Gastrocnemius medialis (tissue), 4 donors: ENCODE results near the gene DLX4. TPM values are rescaled to one million over a fixed set of nuclear protein-coding genes. Genes with fewer than 3 reads are reported as not detected.

Experiments used
- ATAC-seq, 2 donors: fragments of 150-250 bp; one replicate each; pipeline ENCODE4 v1.9.1; 2016
- DNase-seq, 2 donors: peaks; one replicate each; pipeline ENCODE4 v3.0.0-alpha.2; 2019
- H3K27ac ChIP-seq, 4 donors: fragments of 200-600 bp; sonication (generic); 1 replicate in 1 of 4; 2 replicates in 3 of 4; pipeline ENCODE4 v1.5.1; 2016 to 2018; ENCODE audit warnings: mild to moderate bottlenecking in 2 of 4, moderate library complexity in 1 of 4
- H3K27me3 ChIP-seq, 3 donors: fragments of 200-600 bp; sonication (generic) in 2 of 3; 1 replicate in 1 of 3; 2 replicates in 2 of 3; pipeline versions ENCODE4 v1.5.1 to v1.6.0; 2016 to 2019; ENCODE audit warnings: mild to moderate bottlenecking in 1 of 3, moderate library complexity in 1 of 3
- H3K36me3 ChIP-seq, 2 donors: fragments of 200-600 bp; sonication (generic) in 1 of 2; one replicate each; pipeline ENCODE4 v1.5.1; 2017 to 2018
- H3K4me1 ChIP-seq, 2 donors: fragments of 200-600 bp; sonication (generic) in 1 of 2; one replicate each; pipeline ENCODE4 v1.5.1; 2016 to 2017; ENCODE audit warnings: mild to moderate bottlenecking in 2 of 2
- H3K4me3 ChIP-seq, 4 donors: fragments of 200-600 bp; sonication (generic) in 3 of 4; 1 replicate in 1 of 4; 2 replicates in 3 of 4; pipeline ENCODE4 v1.5.1; 2016 to 2019; ENCODE audit warnings: mild to moderate bottlenecking in 2 of 4
- H3K9me3 ChIP-seq, 3 donors: fragments of 200-600 bp; sonication (generic) in 2 of 3; 1 replicate in 1 of 3; 2 replicates in 2 of 3; pipeline ENCODE4 v1.5.1; 2016 to 2019
- POLR2A ChIP-seq, 2 donors: fragments of 450-650 bp; IDR thresholded peaks; one replicate each; pipeline ENCODE4 v1.6.1; 2017; ENCODE audit warnings: antibody characterized with exemption in 2 of 2, mild to moderate bottlenecking in 2 of 2, moderate library complexity in 2 of 2
- in situ Hi-C, 4 donors: fragments of 200-750 bp; cut with MboI; loops; one replicate each; pipeline versions ENCODE4 v1.15.0 to v1.8.0; 2017; ENCODE audit warnings: low sequenced_read_pairs in 4 of 4
- intact Hi-C: fragments of 100-400 bp; cut with DNase I; formaldehyde crosslinking; loops from one replicate; pipeline ENCODE4 v1.15.1; 2023; ENCODE audit warnings: low total_unique reads
- total RNA-seq, 4 donors: library from RNA; depleted of rRNA; stranded (reverse); fragments of >200 nt; gene quantifications; one replicate each; pipeline versions ENCODE4 v1.1.0 to v1.2.3, GENCODE V29; 2016
- TF ChIP-seq, protein P1 (sequence below), 5 experiments: fragments of 450-650 bp in 3 of 5; fragments of 200-600 bp in 2 of 5; sonication (generic) in 2 of 5; IDR thresholded peaks in 4 of 5; conservative IDR thresholded peaks in 1 of 5; 1 replicate in 4 of 5; 2 replicates in 1 of 5; pipeline ENCODE4 v1.5.1; 2016 to 2019; ENCODE audit warnings: antibody characterized with exemption in 5 of 5, mild to moderate bottlenecking in 3 of 5, moderate library complexity in 3 of 5

DLX4 gene, protein sequence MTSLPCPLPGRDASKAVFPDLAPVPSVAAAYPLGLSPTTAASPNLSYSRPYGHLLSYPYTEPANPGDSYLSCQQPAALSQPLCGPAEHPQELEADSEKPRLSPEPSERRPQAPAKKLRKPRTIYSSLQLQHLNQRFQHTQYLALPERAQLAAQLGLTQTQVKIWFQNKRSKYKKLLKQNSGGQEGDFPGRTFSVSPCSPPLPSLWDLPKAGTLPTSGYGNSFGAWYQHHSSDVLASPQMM
- not detected for total RNA-seq

DNA sequence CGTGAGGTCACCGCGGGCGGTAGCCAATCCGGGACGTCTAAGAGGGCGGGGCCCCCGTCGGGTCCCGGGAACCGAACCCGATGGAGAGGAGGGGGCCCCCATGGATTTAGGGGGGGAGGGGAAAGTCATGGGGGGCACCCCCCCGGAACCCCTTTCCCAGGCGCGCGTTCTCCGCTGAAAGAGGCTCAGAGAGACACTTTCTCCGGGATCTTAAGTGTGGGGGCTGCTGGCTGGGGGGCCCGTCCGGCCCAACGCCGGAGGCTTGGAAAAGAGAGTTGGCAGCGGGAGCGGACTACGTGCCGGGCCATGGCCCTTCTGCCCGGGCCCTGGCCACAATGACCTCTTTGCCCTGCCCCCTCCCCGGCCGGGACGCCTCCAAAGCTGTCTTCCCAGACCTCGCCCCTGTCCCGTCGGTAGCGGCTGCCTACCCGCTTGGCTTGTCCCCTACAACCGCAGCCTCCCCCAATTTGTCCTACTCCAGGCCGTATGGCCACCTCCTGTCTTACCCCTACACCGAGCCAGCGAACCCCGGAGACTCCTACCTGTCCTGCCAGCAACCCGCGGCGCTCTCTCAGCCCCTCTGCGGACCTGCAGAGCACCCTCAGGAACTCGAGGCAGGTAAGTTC, at the start of gene DLX4:
TSS of gene DLX4 (plus strand) at position 57 of the 626 bp plus-strand sequence. CDS start at position 336, 279 bp downstream.
- Histone ChIP-seq H3K4me1 (peaks cover 0 to 29% of the 10 kb centered on the region in 2 donors), H3K27ac (no peak within 1 kb of the TSS), H3K27me3 (peaks cover 98 to 99% (median 98%) of the 10 kb centered on the region in 3 donors), H3K9me3 (no peaks in the 10 kb centered on the region), H3K4me3 (peak within 1 kb of the TSS; percentile 24 to 70 (median 40)), H3K36me3 (no peaks in the 10 kb centered on the region)
- in situ Hi-C loops (no loop called here), intact Hi-C loops (no loop called here)
- DNase-seq (no peak), ATAC-seq (no peak)
- no peak for TF ChIP-seq POLR2A (IDR thresholded peaks at IDR 0.05)
- TF ChIP-seq, protein P1, sequence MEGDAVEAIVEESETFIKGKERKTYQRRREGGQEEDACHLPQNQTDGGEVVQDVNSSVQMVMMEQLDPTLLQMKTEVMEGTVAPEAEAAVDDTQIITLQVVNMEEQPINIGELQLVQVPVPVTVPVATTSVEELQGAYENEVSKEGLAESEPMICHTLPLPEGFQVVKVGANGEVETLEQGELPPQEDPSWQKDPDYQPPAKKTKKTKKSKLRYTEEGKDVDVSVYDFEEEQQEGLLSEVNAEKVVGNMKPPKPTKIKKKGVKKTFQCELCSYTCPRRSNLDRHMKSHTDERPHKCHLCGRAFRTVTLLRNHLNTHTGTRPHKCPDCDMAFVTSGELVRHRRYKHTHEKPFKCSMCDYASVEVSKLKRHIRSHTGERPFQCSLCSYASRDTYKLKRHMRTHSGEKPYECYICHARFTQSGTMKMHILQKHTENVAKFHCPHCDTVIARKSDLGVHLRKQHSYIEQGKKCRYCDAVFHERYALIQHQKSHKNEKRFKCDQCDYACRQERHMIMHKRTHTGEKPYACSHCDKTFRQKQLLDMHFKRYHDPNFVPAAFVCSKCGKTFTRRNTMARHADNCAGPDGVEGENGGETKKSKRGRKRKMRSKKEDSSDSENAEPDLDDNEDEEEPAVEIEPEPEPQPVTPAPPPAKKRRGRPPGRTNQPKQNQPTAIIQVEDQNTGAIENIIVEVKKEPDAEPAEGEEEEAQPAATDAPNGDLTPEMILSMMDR (IDR thresholded peaks at IDR 0.05 in 4 of 5, conservative IDR thresholded peaks at IDR 0.05 in 1 of 5), result no peak

DNA sequence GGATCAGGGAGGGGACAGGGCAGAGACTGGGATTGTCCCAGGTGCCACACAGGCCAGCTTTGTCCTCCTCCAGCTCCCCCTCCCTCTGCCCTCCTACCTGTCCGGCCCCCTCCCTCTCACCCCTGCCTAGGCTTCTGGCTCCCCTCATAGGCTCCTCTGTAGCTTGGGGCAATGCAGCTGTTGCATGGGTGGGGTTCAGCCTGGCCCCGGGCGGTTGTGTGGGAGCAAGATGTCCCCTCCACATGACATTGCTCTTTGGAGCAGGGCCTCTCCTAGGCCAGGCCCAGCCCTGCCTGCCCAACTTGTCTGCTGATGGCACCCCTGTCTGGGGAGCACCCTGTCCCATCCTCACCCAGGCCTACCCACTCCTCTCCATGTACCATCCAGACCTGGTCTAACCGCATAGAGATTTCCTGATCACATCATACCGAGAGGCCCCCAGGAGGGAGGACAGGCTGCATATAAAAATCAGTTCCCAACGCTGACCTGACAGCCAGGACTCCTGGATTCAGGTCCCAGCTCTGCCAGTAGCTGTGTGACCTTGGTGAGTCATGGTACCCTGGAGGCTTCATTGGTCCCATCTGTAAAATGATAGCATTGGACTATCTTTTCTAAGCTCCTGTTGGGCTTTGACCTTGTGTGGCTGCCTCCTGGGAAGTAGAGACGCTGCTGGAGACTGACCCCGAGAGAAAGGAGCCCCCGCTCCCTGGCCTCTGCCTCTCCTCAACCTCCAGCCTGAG, 48.8 kb upstream of the DLX4 start:
- Histone ChIP-seq H3K4me1 (no peaks in the 10 kb centered on the region), H3K4me3 (no peak overlapping the region), H3K36me3 (no peaks in the 10 kb centered on the region), H3K9me3 (no peaks in the 10 kb centered on the region), H3K27ac (no peak overlapping the region), H3K27me3 (peaks cover 0 to 3% (median 0%) of the 10 kb centered on the region in 3 donors)
- DNase-seq (no peak), ATAC-seq (no peak)
- in situ Hi-C loops (no loop called here), intact Hi-C loops (no loop called here)
- TF ChIP-seq, protein P1 (IDR thresholded peaks at IDR 0.05 in 4 of 5, conservative IDR thresholded peaks at IDR 0.05 in 1 of 5), result no peak
- no peak for TF ChIP-seq POLR2A (IDR thresholded peaks at IDR 0.05)

DNA sequence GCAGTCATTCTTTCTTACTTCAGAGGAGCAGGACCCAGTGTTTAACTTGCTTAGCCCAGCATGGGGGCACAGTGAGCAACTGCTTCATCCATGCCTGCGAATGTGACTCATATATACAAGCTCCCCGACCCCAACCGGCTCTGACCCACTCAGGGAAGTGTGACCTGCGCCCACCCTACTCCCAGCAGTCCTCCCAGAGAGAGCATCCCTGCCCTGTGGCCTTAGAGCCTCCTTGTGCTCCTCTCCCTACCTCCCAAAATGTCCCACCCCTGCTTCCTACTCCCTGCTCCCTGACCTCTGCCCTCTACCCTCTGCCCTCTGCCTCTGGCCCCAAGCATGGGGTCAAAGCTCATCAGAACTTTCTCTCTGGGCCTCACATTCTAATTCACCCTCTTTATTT, 46.9 kb upstream of the DLX4 start:
- DNase-seq (no peak), ATAC-seq (no peak)
- Histone ChIP-seq H3K27me3 (peaks cover 0 to 7% (median 0%) of the 10 kb centered on the region in 3 donors), H3K27ac (no peak overlapping the region), H3K36me3 (no peaks in the 10 kb centered on the region), H3K4me1 (no peaks in the 10 kb centered on the region), H3K9me3 (no peaks in the 10 kb centered on the region), H3K4me3 (no peak overlapping the region)
- in situ Hi-C loops (no loop called here), intact Hi-C loops (no loop called here)
- TF ChIP-seq, protein P1 (IDR thresholded peaks at IDR 0.05 in 4 of 5, conservative IDR thresholded peaks at IDR 0.05 in 1 of 5), result no peak
- TF ChIP-seq POLR2A (IDR thresholded peaks at IDR 0.05), result no peak

DNA sequence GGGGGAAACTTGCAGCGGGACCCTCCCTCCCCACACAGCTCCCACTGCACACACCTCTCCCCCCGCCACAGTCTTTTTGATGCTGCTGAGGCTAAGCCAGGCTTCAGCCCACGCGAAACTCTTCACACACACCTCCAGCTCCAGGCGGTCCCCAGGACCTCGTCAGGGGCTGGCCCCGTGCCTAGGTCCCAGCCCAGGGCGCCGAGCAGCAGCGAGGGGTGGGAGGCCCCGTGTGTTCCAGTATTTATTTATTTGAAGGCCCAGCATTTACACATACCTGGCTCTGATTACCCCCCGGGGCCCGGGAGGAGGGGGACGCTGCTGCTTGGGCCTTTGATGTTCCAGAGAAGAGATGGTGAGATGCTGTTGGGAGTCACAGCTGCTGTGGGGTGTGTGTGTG, 44.9 kb upstream of the DLX4 start:
- in situ Hi-C loops, result no loop called here
- DNase-seq (no peak), ATAC-seq (no peak)
- TF ChIP-seq POLR2A (IDR thresholded peaks at IDR 0.05), result no peak
- TF ChIP-seq, protein P1 (IDR thresholded peaks at IDR 0.05 in 4 of 5, conservative IDR thresholded peaks at IDR 0.05 in 1 of 5), result no peak
- Histone ChIP-seq H3K4me1 (no peaks in the 10 kb centered on the region), H3K27me3 (peaks cover 0 to 12% (median 0%) of the 10 kb centered on the region in 3 donors), H3K9me3 (no peaks in the 10 kb centered on the region), H3K36me3 (no peaks in the 10 kb centered on the region), H3K4me3 (no peak overlapping the region), H3K27ac (no peak overlapping the region)
- intact Hi-C loops, result no loop called here
